ENCODE results near the gene UMOD.

Gene UMOD

DNA sequence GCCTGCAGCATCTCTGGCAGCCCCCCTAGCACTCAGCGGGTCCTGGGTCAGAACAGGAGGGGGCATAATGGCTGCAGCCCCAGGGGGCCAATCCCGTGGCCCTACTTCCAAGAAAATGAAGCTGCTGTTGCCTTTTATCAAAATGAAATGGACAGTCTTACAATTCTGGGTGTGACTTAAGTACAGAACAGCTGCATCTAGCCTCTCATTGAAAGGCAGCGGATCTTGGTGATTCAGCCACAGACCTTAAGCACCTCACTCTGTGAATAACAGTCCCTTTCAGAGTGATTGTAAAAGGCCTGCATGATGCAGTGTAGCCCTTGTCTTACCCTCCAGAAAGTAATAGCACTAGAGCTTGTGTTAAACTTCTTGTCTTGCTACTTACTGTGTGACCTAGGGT, 11.5 kb upstream of the UMOD start:
- no peak for DNase-seq

DNA sequence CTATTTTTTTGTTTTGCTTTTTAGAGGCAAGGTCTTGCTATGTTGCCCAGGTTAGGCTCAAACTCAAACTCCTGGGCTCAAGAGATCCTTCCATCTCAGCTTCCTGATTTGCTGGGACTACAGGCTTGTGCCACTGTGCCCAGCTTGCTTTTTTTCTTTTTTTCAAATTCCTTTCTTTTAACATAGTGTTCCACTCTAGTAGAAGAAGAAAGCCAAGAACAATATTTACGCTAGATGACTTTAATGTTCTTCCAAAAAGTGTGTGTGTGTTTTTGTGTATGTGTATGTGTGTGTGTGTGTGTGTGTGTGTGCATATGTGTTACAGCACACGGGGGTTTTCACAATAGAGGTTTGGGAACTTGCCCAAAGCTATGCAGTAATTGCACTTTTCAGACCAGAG, 10.7 kb upstream of the UMOD start:
- no peak for DNase-seq

DNA sequence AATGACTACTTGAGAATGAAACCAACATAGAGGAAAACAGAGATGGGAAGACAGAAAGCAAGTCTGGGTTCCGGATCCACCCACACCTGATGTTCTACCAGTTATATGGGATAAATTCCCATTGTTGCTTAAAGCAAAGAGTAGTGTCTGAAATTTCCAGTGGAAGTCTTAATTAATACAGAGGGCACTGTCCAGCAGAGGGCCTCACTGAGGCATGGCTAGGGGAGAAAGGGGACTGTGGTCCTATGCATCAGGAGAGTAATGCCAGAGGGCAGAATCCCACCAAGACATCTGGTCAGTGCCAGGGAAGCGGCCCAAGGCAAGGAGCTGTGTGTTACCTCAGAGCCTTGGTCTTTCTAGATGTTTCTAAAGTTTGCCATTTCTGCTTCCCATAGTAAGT, 7.5 kb upstream of the UMOD start:
- DNase-seq: no peak

DNA sequence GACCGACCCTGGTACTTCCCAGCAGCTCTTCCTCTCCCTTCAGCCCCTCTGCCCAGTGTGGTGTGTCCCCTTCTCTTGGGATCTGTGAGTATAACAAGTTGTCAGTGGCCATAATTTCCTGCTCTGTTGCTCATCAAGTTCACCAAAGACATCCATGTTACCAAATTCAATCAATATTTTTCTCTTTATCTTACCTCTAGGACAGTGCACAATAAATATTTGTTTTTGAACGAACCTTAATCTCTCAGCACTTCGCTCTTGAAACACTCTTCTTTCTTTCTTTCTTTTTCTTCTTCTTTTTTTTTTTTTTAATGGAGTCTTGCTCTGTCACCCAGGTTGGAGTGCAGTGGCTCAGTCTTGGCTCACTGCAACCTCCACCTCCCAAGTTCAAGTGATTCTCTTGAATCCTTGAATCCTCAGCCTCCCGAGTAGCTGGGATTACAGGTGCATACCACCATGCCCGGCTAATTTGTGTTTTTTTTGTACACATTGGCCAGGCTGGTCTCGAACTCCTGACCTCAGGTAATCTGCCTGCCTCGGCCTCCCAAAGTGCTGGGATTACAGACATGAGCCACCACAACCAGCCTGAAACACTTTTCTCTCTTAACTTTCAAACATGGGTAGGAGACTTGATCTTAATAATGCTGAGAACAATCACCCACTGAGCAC, 2.7 kb upstream of the UMOD start:
- no peak for DNase-seq

DNA sequence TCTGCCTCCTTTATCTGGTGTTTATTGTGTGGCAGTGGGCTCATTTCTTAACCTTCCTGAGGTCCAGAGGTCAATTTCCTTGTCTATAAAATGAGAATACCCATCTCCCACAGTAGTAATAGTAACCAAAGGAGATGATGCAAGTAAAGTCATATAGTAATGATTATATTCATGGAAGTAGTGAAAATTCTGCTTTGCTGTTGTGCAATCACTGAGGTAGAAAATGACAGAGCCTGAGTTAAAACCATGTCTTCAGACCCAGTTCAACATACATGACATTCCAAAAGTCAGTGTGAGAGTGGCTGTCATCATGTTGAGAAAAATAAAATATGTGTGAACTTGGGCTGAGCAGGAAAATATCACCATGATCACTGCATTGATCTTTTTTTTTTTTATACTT, 864 bp upstream of the UMOD start:
- no peak for DNase-seq

DNA sequence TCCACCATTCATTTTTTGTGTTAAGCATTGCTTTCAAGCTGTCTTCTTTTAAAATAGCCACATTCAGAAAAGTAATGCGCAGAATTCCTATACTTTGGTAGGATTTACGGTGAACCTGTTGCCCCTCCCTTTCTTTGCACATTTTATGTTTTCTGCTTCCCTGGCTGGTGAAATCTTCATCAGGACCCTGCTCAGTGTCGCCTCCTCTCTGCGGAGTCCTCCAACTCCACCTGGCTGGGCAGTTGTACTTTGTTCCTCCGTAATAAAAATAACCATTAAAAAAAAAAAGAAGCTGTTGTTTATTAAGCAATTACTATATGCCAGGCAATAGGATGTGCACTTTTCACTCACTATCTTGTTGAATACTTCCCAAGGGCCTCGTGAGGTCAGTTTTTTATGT, 2.9 kb downstream of the UMOD start:
- DNase-seq: no peak

DNA sequence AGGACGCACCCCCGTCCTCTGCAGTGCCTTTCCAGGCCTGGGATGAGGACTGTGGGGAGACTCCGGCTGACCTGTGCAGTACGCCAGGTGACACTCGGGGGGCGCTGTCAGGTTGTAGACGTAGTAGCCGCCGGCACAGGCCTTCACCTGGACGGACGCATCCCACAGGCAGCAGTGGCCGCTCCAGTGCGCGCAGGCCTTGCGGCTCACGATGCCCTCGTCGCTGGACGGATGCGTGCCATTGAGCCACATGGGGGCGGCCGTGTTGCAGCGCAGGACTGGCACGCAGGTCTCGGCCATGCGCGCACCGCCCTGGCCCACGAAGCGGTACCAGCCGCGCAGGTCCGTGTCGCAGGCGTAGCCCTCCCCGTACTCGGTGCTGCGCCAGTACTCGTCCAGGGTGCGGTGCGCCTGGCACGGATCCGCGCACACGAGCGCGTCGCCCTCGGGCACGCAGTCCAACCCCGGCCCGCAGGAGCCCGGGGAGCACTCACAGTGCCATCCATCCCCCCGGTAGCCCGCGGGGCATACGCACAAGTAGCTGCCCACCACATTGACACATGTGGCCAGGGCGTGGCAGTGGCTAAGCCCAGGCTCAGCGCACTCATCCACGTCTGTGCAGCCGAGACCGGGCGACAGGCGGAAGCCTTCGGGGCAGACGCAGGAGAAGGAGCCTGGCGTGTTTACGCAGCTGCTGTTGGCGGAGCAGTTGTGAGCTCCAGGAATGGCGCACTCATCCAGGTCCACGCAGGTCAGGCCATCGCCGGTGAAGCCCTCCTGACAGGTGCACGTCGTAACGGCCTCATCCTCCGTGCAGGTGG, 3.9 kb downstream of the UMOD start:
- no peak for DNase-seq

DNA sequence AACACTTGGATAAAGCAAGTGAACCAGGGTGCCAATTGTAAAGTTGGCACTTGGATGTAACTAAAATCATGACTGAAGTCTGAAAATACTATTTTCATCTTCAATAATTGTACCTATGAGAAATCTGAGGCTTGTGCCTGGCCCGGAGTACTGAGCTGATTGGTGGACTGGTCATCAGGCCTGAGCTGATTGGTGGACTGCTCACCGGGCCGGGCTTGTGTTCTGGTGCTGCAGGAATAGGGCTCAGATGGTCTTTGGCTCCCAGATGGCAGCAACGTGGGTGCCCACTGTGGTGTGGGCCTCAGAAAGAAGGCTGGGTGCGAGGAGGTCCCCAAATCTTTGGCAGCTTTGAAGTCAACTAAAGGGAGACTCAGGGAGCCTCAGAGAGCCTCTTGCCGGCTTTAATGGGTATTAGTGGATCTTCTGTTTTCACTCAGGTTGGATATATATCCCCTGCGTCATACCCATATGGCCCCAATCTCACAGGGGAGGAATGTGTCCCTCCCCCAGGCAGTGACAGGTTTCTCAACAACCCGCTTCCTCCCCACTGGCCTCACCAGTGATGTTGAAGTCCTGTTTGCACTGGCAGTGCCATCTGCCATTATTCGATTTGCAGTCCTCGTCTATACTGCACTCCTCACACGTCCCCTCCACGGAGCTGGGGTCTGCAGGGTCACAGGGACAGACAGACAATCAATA, 4.7 kb downstream of the UMOD start:
- no peak for DNase-seq

DNA sequence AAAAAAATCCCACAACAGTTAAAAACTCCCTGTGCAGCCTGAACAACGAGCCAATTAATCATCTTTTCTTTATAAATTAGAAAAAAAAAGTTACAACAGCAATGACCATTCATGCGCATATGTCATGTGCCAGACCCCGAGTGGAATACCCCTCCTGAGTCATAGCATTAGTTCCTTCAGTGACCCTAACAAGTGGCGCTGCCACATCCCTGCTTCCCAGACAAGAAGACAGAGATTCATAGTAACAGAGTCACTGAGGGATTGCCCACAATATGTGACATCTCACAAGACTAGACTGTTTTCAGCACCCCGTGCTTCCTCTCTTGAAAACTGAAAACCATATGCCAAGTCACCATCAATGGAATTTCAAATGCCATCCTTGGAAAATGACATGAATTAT, 7.9 kb downstream of the UMOD start:
- DNase-seq: no peak

DNA sequence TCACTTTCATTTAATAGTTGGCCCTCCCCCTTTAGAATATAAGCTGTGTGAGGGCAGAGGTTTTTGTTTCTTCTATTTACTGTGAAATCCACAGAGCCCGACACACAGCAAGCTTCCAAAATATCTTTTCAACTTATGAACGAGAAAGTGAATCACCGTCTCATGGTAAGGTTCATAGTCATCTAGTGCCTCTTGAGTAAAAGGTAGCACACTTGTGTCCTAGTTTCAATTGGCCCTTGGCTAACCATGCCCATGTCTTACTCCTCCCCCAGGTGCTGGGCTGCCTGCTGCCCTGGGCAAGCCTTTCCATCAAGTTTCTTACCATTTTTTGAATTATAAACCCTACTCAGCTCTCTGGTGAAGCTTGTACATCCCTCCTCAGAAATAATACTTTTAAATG, 12.8 kb downstream of the UMOD start:
- DNase-seq: no peak

DNA sequence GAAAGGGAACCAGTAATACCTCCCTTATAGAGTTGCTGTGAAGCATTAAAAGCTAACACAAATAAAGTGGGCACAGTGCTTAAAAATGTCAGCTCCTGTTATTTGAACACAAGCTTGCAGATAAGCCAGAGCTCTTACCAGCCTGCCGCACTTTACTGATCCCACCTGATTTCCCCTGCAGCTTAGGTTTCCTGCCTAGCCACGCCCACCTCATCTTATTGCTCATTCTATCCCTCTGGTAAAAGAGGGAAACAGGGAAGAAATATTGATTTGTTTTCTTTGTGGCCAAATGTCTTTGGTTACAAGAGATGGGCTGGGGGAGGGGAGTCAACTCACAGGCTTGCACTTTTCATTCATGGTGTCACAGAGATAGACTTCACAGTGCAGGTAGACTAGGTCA, 15.6 kb downstream of the UMOD start:
- DNase-seq: no peak

DNA sequence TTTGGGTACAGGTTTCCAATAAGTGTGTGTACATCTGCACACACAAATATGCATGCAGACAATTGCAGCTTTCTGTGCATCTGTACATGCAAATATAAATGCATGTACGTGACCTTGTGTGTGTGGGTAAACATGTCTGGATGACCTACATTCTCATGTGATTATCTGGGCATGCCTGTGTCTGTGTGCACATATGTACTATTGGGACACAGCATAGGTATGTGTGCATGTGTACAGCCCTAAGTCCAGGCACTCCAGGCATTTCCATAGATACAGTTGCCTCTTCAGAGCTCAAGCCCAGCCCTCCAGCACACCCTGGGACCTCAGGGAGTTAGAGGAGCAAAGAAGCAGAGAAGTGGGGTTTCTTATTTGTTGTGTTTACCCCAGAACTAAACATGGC, 18.1 kb downstream of the UMOD start:
- DNase-seq: no peak

DNA sequence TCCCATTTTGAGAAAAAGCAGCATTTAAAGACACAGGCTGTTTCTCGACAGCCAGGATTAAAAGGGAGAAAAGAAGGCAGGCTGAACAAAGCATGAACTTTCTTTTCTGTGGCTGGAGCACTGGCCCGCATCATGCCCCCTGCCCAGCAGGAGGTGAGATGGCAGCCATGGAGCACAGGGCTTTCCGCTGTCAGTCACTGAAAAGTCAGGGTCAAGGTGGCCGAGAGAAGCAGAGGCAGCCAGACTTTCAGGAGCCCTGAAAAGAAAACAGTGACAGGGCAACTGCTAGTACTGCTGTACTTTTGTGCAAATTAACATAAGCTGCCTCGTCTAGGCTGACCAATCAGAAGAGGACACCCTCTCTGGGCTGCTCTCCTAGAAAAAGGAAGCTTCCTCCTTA, 19.4 kb downstream of the UMOD start:
- no peak for DNase-seq

DNA sequence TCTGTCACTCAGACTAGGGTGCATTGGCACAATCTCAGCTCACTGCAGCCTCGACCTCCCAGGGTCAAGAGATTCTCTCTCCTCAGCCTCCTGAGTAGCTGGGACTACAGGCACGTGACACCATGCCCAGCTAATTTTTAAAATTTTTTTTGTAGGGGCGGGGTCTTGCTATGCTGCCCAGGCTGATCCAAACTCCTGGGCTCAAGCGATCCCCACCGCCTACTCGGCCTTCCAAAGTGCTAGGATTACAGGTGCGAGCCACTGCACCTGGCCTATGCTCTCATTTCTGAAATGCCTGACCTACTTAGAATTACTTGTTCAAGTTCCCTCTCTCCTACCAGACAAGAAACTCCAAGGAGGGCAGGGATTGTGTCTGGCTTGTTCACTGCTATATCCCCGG, 20.1 kb downstream of the UMOD start:
- no peak for DNase-seq

DNA sequence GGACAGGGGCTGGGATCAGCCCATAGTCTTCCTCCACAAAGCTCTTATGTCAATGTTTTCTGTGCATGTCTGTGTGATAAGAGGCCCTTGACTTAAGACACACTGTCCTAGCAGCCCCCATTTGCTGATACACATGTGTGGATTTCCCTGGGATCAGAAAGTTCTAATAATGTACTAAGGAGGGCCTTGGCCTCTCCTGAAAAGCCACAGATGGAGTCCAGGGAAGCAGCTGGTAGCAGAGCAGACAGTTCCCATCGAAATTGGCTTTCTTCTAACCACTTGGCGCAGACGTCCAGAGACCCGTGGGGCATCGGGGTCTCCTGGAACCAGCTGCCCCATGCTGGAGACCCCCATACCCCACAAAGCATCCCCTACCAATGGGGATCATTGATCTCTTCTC, 20.9 kb downstream of the UMOD start:
- no peak for DNase-seq

DNA sequence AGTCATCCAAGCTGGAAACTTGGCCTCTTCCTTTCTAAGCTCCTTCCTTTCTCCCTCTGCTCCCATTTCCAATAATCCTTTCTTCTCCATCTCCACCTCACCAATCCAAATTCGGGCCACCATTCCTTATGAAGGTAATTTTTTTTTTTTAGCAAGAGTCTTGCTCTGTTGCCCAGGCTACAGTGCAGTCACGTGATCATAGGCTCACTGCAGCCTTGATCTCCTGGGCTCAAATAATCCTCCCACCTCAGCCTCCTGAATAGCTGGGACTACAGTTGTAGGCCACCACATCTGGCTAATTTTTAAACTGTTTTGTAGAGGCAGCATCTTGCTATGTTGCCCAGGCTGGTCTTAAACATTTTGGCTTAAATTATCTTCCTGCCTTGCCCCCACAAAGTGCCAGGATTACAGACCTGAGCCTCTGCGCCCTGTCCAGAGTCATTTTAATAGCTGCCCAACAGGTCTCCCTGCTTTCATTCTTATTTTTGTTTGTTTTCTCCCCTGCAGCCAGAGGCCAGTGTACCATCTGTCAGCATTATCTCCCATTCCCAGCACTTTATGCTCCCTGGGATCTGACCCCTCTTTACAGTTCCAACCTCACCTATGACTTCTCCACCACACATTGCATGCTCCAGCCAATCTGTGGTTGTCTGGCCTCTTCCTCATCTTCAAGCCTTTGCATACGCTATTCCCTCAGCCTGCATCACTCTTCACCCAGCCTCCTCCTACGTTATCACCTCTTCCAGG, 22.9 kb downstream of the UMOD start:
- DNase-seq: no peak

DNA sequence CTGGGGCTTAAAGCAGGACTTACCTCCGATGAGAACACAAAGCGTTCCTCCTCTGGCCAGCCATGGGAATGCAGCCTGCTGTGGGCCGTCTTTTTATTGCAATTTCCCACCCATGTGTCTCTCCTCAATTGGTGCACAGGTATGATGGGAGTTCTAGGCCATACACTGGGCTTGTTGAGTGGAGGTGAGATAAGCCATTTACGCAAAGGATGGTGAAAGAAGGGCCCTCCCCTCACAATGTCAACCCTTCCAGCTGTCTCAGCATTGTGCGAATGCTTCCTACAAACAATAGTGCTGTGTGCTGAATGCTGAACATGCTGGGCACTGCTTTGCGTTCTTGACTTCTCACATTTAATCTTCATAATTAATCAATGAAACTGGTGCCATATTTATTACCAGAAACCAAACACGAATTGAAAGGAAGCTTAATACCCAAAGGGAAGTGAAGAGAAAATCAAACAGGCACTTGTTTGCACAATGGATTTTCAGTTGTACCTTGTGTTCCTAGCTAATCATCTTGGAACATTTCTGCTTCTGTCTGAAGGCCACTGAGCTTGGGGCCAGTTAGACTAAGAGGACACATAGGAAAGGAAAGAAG, 25.0 kb downstream of the UMOD start, which contains the start of gene GP2:
Gene GP2 (minus strand): TSS at position 70 of the 598 bp plus-strand sequence. CDS start 1,082 bp downstream, outside the sequence.
- DNase-seq: no peak

DNA sequence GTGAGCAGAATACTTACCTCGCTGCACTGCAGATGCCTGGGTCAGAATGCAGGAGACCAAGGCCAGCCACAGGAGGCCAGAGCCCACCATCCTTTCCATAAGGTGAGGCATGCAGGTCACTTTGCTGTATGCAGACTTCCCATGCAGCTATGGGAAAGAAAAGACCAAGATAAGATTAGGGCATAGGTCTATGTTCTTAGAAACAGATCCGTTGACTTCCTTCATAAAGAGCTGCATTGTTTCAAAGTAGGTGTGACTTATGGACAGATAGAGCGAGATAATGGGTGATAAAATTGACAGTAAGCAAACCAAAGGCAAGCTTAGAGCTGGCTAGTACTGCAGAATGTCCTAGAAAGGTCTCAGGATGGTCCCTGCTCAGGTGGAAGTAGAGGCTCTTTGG, 26.2 kb downstream of the UMOD start:
- DNase-seq: no peak

DNA sequence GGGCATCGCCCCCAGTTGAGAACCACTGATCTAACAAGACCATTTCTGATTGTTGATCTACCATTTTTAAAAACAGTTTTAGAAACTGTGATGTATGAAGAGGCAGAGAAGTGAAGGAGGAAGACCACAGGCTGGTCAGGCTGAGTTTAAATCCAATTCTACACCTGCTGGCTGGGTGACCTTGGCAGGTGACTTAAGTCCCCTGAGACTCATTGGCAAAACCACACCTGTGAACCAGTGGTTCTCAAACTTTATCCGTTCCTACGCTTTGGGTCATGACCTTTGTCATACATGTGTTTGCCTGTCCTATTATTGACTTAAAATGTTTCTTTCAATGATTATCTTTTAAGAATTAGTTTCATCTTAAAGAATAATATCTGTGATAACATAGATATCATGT, 27.5 kb downstream of the UMOD start:
- DNase-seq: no peak

DNA sequence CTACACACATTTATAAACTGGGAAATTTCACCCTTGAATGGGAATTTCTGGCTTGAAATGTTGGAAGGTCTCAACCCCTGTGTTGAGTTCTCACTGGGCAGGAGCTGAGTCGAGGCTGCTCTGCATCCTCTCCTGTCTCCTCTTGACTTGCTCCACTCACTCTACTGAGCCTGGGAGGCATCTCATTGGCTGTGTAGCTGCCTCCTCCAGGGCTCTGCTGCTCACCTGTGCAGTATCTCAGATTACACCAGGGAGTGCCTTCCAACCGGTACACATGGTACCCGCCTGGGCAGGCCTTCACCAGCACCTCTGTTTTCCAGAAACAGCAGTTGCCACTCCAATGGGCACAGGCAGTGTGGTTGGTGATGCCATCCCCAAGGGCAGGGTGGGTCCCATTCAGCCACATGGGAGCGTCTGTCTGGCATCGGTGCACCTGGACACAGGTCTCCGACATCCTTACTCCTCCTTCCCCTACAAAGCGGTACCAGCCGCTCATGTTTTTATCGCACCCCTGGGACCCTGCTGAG, 28.9 kb downstream of the UMOD start:
- DNase-seq: no peak

DNA sequence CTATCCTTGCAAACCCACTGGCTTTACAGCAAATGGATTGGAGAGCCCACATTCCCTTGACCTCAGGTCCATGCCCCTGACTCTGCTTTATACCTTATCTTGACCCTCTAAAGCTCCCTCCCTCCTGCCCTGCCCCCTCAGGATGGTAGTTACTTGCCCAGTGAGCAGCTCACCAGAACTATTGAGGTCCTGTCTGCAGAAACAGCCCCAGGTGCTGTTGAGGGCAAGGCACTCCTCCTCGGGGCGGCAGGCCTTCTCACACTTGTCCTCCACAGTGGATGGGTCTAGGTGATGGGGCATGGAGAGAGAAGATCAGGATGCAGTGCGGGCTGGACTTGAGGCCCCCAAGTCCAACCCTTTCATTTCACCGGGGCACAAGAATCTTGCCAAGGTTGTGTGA, 29.8 kb downstream of the UMOD start:
- DNase-seq: no peak

All from amygdala (tissue), 56 donors.